Subcutaneous adipose tissue (tissue), 4 donors: Measurements from ENCODE around the gene ADAMTSL3. TPM values are rescaled to one million over a fixed set of nuclear protein-coding genes. Genes with fewer than 3 reads are reported as not detected.

Source experiments
- total RNA-seq, 4 donors: library from RNA; depleted of rRNA; stranded (reverse); fragments of >200 nt; gene quantifications; one replicate each; pipeline ENCODE4 v1.1.0, GENCODE V29; 2016
- TF ChIP-seq, protein P1 (sequence below): fragments of 450-650 bp; IDR thresholded peaks from one replicate; pipeline ENCODE4 v1.5.1; 2016; ENCODE audit warnings: low read depth, mild to moderate bottlenecking, control low read depth, antibody characterized with exemption, moderate library complexity

Gene ADAMTSL3
- total RNA-seq, 4 donors from 2014 or later = 1.5 to 4.0 (median 2.3) TPM

DNA sequence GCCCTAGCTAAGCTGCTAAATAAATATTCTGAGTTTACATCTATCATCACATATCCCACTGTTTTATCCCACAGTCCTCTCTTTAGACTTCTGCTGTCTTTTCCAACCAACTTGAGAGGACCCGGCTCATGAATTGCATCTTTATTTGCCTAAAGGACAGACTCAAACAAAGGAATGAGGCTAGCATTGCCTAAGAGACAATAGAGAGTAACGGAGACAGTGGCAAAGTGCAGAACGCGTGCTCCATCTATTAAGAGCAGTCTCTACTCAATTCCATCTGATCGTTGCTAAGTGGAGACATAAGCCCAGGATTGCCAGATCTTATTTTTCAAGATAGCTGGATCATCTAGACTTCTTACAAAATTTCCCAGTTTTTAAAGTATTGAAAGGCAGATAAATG, 2.3 kb downstream of the ADAMTSL3 start:
- TF ChIP-seq, protein P1, sequence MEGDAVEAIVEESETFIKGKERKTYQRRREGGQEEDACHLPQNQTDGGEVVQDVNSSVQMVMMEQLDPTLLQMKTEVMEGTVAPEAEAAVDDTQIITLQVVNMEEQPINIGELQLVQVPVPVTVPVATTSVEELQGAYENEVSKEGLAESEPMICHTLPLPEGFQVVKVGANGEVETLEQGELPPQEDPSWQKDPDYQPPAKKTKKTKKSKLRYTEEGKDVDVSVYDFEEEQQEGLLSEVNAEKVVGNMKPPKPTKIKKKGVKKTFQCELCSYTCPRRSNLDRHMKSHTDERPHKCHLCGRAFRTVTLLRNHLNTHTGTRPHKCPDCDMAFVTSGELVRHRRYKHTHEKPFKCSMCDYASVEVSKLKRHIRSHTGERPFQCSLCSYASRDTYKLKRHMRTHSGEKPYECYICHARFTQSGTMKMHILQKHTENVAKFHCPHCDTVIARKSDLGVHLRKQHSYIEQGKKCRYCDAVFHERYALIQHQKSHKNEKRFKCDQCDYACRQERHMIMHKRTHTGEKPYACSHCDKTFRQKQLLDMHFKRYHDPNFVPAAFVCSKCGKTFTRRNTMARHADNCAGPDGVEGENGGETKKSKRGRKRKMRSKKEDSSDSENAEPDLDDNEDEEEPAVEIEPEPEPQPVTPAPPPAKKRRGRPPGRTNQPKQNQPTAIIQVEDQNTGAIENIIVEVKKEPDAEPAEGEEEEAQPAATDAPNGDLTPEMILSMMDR = no peak

DNA sequence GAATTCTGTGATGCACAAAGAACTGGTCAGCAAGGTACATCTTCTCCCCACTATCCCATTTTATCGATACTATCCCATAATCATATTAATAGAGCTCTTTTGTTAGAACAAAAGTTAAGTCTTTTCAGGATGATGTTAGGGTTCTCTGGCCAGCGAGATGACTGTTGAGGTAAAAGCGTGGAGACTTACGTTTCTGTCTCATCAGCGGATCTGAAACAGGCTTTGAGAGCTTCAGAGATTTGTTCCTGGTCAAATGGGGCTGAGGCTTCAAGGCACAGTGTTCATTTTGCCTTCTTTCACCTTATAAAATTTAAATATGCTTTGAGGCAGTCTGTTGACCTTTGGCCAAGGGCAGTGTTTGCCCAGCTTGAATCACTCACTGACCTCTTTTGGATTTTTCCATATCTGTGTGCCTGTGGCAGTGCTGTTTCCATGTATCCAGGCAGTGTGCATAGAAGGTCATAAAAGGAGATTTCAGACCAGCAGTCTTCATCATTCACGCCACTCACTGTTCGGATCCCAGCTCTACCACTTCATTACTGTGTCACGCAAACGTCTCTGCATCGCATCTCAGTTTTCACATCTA, 3.1 kb downstream of the ADAMTSL3 start:
- TF ChIP-seq, protein P1 = no peak

DNA sequence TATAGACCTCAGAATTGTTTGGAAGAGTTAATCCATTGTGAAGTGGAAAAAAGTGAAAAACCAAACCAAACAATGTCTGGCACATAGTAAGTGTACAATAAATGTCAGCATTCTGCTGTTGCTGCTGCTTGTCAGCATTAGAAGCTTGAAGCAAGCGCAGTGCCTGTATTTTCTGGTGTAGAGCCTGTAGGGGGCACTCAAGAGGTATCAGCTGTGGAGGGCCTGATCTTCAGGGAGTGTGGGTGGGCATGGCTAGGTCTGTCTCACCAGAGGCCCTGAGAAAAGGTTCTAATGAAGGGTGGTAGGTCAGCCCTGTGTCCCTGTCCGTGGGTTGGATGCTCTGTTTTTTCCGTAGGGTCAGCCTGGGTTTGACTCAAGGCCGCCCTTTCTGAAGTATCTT, 3.6 kb downstream of the ADAMTSL3 start:
- TF ChIP-seq, protein P1 = no peak

DNA sequence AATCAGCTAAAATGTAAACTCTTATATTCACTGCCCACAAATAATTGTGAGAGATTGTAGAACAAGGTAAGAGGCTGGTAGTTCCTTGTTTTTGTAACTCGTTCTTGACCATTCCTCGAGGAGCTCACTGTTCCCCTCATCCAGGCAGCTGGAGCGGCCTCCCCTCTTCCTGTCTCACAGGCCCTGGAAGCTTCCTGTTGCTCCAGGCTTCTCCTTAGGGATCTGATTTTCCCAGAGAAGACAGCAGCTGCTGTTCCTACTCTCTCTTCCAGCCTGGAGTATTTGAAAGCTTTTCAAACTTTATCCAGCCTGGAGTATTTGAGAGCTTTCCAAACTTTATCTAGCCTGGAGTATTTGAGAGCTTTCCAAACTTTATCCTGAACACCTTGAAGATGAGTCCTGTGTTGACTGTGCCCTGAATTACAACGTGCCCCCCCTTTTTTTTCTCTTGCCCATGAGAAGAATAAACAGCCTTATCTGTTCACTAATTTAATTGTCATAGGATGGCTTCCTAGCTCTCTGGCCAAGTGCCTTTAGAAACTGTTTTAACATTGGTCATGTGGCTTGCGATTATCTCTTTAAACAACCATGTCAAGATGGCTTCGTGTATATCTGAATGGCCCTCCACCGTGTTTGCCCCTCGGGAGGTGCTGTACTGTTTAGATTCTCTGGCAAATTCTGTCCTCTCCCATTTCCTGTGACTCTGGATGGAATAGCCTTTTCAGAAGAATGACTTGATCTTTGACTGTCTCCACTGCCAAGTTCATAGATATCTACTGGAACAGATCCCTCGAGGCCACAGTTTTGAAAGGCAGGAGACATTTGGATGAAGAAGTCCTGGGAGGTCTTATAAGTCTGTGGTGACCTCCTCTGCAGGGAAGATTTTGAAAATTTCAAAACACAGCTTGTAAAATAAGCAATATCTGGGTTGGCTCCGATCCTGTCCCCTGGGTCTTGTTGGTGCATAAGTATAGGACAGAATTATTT, 4.8 kb downstream of the ADAMTSL3 start:
- TF ChIP-seq, protein P1 = no peak

DNA sequence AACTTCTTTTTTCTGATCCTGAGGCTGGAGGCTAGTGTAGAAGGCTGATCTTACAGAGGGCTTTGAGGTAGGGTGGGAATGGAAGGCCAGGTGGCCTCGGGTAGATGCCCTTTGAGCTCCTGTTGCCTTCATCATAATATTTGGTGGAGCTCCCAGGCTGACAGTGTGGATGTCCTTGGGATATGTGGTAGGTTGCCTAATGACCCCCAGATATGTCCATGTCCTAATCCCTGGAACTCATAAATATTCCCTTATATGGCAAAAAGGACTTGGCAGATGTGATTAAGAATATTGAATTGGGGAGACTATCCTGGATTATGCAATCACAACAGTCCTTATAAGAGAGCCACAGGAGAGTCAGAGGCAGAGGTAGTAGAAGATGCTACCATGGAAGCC, 5.5 kb downstream of the ADAMTSL3 start:
- TF ChIP-seq, protein P1 = no peak

DNA sequence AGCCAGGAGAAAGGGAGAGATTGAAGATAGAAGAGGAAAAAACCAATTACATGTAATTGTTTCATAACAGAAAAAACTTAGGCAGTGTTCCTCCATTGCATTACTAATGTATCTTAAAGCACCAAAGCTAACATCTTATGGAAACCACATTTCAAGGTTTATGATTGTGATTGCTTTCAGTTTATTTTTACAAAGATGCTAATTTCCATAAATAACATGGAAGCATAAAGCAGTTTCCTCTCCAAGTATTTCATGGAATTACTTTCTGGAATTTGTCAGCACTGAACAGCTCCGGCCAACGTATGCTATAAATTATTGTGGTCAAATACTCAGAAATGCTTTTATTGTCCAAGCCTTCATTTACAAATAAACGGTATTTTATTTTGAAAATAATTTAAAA, 11.6 kb downstream of the ADAMTSL3 start:
- TF ChIP-seq, protein P1 = no peak

DNA sequence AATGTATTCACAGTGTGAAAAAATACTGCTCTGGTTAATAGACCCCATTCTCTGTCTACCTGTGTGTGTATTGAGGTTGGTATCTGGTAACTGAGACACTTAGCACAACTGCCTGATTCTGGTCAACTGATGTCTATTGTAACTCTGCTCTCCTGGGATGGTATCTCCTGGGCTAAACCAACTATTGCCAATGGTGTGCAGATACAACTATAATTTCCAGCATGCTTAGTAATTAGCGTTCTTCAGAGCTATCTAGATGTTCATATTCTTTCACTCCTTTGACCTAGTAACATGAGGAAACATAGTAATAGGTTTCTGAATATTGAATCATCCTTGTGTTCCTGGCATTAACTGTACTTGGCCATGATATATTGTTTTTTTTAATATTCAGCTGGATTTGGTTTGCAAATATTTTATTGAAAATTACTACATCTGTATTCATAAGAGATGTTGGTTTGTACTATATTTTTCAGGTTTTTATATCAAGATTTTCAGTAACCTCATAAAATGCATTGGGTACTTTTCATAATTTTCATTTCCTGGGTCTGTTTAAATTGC, 16.8 kb downstream of the ADAMTSL3 start:
- TF ChIP-seq, protein P1 = no peak
